Suprapubic skin (tissue), 3 donors: ENCODE data around the gene SFXN5.

ENCODE experiments used
- EP300 ChIP-seq: sonication (generic); formaldehyde crosslinking; IDR thresholded peaks from one replicate; pipeline ENCODE4 v1.6.1; 2017; ENCODE audit warnings: antibody characterized with exemption
- TF ChIP-seq, protein P1 (sequence below), 2 donors: fragments of 200-600 bp in 1 of 2; fragments of 450-650 bp in 1 of 2; sonication (generic) in 1 of 2; IDR thresholded peaks; one replicate each; pipeline ENCODE4 v1.5.1; 2016 to 2019; ENCODE audit warnings: antibody characterized with exemption in 2 of 2, mild to moderate bottlenecking in 1 of 2, moderate library complexity in 1 of 2

GRCh38 chr2:73021371-73022010 is 50.0 kb downstream of the SFXN5 start:
- no peak for TF ChIP-seq EP300
- TF ChIP-seq, protein P1, sequence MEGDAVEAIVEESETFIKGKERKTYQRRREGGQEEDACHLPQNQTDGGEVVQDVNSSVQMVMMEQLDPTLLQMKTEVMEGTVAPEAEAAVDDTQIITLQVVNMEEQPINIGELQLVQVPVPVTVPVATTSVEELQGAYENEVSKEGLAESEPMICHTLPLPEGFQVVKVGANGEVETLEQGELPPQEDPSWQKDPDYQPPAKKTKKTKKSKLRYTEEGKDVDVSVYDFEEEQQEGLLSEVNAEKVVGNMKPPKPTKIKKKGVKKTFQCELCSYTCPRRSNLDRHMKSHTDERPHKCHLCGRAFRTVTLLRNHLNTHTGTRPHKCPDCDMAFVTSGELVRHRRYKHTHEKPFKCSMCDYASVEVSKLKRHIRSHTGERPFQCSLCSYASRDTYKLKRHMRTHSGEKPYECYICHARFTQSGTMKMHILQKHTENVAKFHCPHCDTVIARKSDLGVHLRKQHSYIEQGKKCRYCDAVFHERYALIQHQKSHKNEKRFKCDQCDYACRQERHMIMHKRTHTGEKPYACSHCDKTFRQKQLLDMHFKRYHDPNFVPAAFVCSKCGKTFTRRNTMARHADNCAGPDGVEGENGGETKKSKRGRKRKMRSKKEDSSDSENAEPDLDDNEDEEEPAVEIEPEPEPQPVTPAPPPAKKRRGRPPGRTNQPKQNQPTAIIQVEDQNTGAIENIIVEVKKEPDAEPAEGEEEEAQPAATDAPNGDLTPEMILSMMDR (IDR thresholded peaks at IDR 0.05) = no peak
